Keratinocyte (primary cell): ENCODE measurements around the gene CPED1. TPM values are rescaled to one million over a fixed set of nuclear protein-coding genes. Genes with fewer than 3 reads are reported as not detected.

Experiments used
- DNase-seq: peaks from one replicate; pipeline ENCODE4 v3.0.0-alpha.2; 2011; ENCODE audit warnings: low read depth, missing footprints, low spot score
- FAIRE-seq: peaks from 2 replicates; lab custom pipeline; 2011; peaks lifted over from hg19 to GRCh38; lab: Jason Lieb, UNC
- H2AFZ ChIP-seq: 2 replicates; pipeline ENCODE4 v1.6.0; 2012; ENCODE audit warnings: low read length, control low read depth, inconsistent platforms; ENCODE audit not compliant: control insufficient read depth
- H3K27ac ChIP-seq: 2 replicates; pipeline ENCODE4 v1.5.1; 2011; ENCODE audit warnings: low read length; ENCODE audit not compliant: control insufficient read depth, insufficient read depth
- H3K27me3 ChIP-seq: 3 replicates; pipeline ENCODE4 v1.6.0; 2011; ENCODE audit warnings: low read length; ENCODE audit not compliant: control insufficient read depth, insufficient read depth; ENCODE audit errors: extremely low read depth
- H3K36me3 ChIP-seq, 2 experiments: 2 replicates in 1 of 2; 3 replicates in 1 of 2; pipeline ENCODE4 v1.5.1; 2011; ENCODE audit warnings: low read length in 2 of 2, mild to moderate bottlenecking in 1 of 2; ENCODE audit not compliant: control insufficient read depth in 2 of 2, insufficient read depth in 2 of 2; ENCODE audit errors: extremely low read depth in 1 of 2
- H3K4me1 ChIP-seq: 3 replicates; pipeline ENCODE4 v1.5.1; 2011; ENCODE audit warnings: low read length; ENCODE audit not compliant: control insufficient read depth, insufficient read depth; ENCODE audit errors: extremely low read depth
- H3K4me2 ChIP-seq: 3 replicates; pipeline ENCODE4 v1.6.0; 2011; ENCODE audit warnings: low read depth, low read length; ENCODE audit not compliant: control insufficient read depth, insufficient read depth; ENCODE audit errors: extremely low read depth
- H3K4me3 ChIP-seq, 3 experiments: fragments of 200-600 bp in 1 of 3; sonication (generic) in 1 of 3; 2 replicates in 2 of 3; 3 replicates in 1 of 3; pipeline ENCODE4 v1.5.1; 2011 to 2016; ENCODE audit warnings: low read length in 3 of 3, mild to moderate bottlenecking in 3 of 3, control low read depth in 2 of 3, inconsistent platforms in 1 of 3, low read depth in 1 of 3, mixed read lengths in 1 of 3, mixed run types in 1 of 3, moderate library complexity in 1 of 3; ENCODE audit not compliant: control insufficient read depth in 2 of 3, insufficient read depth in 2 of 3; ENCODE audit errors: extremely low read depth in 1 of 3
- H3K79me2 ChIP-seq: 2 replicates; pipeline ENCODE4 v1.6.0; 2012; ENCODE audit warnings: low read length; ENCODE audit not compliant: control insufficient read depth, insufficient read depth
- H3K9ac ChIP-seq: 3 replicates; pipeline ENCODE4 v1.6.0; 2011; ENCODE audit warnings: low read length; ENCODE audit not compliant: control insufficient read depth, insufficient read depth; ENCODE audit errors: extremely low read depth
- H3K9me1 ChIP-seq: 3 replicates; pipeline ENCODE4 v1.6.0; 2011; ENCODE audit warnings: low read length; ENCODE audit not compliant: control insufficient read depth, insufficient read depth; ENCODE audit errors: extremely low read depth
- H3K9me3 ChIP-seq: 2 replicates; pipeline ENCODE4 v1.5.1; 2012; ENCODE audit warnings: low read depth, low read length; ENCODE audit not compliant: control insufficient read depth
- H4K20me1 ChIP-seq: 3 replicates; pipeline ENCODE4 v1.6.0; 2011; ENCODE audit warnings: low read length; ENCODE audit not compliant: control insufficient read depth, insufficient read depth; ENCODE audit errors: extremely low read depth
- EZH2 ChIP-seq: IDR thresholded peaks from one replicate; pipeline ENCODE4 v1.6.1; 2012; ENCODE audit warnings: inconsistent platforms, mild to moderate bottlenecking, low read length, moderate library complexity
- dilution Hi-C: fragments of 300-500 bp; cut with MboI; formaldehyde crosslinking; loops from one replicate; pipeline ENCODE4 v1.7.0; 2020; ENCODE audit warnings: low sequenced_read_pairs; ENCODE audit not compliant: extremely low pct_ligation_motif_present
- polyA plus RNA-seq, 5 experiments: library from polyadenylated mRNA; depleted of rRNA in 3 of 5; stranded (reverse) in 3 of 5; stranded (forward) in 1 of 5; unstranded in 1 of 5; fragments of >200 nt; gene quantifications; 1 replicate in 1 of 5; 2 replicates in 3 of 5; 3 replicates in 1 of 5; pipeline versions ENCODE4 v1.2.1 to v1.2.3, GENCODE V29; 2011 to 2012; ENCODE audit warnings: missing spikeins in 2 of 5, low read depth in 1 of 5, low replicate concordance in 1 of 5
- TF ChIP-seq, protein P1 (sequence below), 3 experiments: IDR thresholded peaks in 1 of 3; conservative IDR thresholded peaks in 1 of 3; optimal IDR thresholded peaks in 1 of 3; 2 replicates in 2 of 3; 3 replicates in 1 of 3; pipeline versions ENCODE3 to v1.5.1; 2011; ENCODE audit warnings: low read length in 3 of 3, mild to moderate bottlenecking in 3 of 3, moderate library complexity in 2 of 3, control low read depth in 1 of 3, inconsistent platforms in 1 of 3; ENCODE audit not compliant: insufficient read depth in 2 of 3; ENCODE audit errors: extremely low read depth in 1 of 3

CPED1 gene
- polyA plus RNA-seq, 1 donor (not counting 4 experiments of a cell fraction or from before 2014, with no cell fraction given), result 0.62 TPM

DNA sequence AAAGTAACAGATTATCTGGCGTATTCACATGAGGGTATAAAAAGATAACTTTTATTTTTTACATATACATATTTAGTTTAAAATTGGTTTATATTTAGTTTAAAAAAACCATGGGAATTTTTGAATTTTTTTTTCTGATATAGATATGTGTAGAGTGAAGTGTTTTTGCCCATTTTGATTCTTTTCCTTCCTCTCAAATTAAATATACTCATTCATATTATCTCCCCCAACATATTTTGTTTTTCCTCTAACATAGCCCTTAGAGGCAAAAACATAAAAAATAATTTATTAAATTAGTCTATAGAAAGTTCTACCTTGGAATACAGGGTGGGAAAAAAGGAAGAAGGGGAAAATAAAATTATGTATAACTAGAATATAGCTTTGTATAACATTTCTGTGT lies 137.7 kb downstream of the CPED1 start:
- dilution Hi-C loops, result no loop called here
- H3K36me3 ChIP-seq, result no peaks in the 10 kb centered on the region
- H3K4me2 ChIP-seq, result no peak overlapping the region
- no peak for DNase-seq
- H3K4me1 ChIP-seq, result no peaks in the 10 kb centered on the region
- H4K20me1 ChIP-seq, result no peaks in the 10 kb centered on the region
- no peaks in the 10 kb centered on the region for H3K79me2 ChIP-seq
- no peak overlapping the region for H3K27ac ChIP-seq
- FAIRE-seq, result no peak
- no peak overlapping the region for H3K4me3 ChIP-seq
- TF ChIP-seq EZH2, result no peak
- TF ChIP-seq, protein P1, sequence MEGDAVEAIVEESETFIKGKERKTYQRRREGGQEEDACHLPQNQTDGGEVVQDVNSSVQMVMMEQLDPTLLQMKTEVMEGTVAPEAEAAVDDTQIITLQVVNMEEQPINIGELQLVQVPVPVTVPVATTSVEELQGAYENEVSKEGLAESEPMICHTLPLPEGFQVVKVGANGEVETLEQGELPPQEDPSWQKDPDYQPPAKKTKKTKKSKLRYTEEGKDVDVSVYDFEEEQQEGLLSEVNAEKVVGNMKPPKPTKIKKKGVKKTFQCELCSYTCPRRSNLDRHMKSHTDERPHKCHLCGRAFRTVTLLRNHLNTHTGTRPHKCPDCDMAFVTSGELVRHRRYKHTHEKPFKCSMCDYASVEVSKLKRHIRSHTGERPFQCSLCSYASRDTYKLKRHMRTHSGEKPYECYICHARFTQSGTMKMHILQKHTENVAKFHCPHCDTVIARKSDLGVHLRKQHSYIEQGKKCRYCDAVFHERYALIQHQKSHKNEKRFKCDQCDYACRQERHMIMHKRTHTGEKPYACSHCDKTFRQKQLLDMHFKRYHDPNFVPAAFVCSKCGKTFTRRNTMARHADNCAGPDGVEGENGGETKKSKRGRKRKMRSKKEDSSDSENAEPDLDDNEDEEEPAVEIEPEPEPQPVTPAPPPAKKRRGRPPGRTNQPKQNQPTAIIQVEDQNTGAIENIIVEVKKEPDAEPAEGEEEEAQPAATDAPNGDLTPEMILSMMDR (optimal IDR thresholded peaks at IDR 0.05 in 1 of 3, IDR thresholded peaks at IDR 0.05 in 1 of 3, conservative IDR thresholded peaks at IDR 0.05 in 1 of 3; ENCODE audit: extremely low read depth in 1 of 3, insufficient read depth in 2 of 3, low read length in 3 of 3), result no peak
- no peak overlapping the region for H3K9ac ChIP-seq
- no peaks in the 10 kb centered on the region for H3K9me1 ChIP-seq
- no peaks in the 10 kb centered on the region for H3K9me3 ChIP-seq
- H2AFZ ChIP-seq, result no peak overlapping the region
- H3K27me3 ChIP-seq, result no peaks in the 10 kb centered on the region

DNA sequence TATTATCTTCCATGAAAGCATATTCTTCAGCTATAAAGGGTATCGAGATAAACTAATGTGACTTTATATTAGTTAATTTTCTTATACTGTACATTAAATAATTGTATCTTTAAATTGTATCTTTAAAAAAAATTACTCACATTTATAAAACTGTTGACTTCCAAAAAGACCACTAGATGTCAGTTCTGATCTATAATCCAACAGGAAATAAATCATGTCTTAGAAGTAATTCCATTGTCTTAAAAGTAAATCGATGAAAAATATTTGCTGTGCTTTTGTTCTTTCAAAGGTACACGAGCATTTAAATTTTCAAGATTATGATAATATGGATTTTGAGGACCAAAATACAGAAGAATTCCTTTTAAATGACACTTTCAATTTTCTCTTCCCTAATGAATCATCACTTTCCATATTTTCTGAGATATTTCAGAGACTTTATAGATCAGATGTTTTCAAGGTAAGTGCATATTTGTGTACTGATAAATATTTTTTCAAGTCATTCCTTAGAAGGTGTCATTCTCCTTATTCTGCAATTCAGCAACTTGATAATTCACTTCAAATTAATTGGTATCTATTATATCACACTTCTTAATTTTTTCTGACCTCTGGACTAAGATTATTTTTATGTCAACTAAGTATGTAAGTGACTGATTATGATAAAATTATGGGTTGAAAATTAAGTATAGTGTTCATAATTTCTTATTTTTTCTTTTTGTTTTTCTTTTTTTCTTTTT lies 138.5 kb downstream of the CPED1 start:
- Histone ChIP-seq H3K9me1 (no peaks in the 10 kb centered on the region), H4K20me1 (no peaks in the 10 kb centered on the region), H3K4me3 (no peak overlapping the region), H3K4me1 (no peaks in the 10 kb centered on the region), H3K9ac (no peak overlapping the region), H3K4me2 (no peak overlapping the region), H3K79me2 (no peaks in the 10 kb centered on the region), H3K27me3 (no peaks in the 10 kb centered on the region), H3K9me3 (no peaks in the 10 kb centered on the region), H2AFZ (no peak overlapping the region), H3K27ac (no peak overlapping the region), H3K36me3 (no peaks in the 10 kb centered on the region)
- no peak for FAIRE-seq
- dilution Hi-C loops, result no loop called here
- DNase-seq, result no peak
- TF ChIP-seq EZH2, result no peak
- TF ChIP-seq, protein P1 (optimal IDR thresholded peaks at IDR 0.05 in 1 of 3, IDR thresholded peaks at IDR 0.05 in 1 of 3, conservative IDR thresholded peaks at IDR 0.05 in 1 of 3; ENCODE audit: extremely low read depth in 1 of 3, insufficient read depth in 2 of 3, low read length in 3 of 3), result no peak
